IgD-negative memory B cell (primary cell): ENCODE measurements around the gene PAX7. TPM values are rescaled to one million over a fixed set of nuclear protein-coding genes. Genes with fewer than 3 reads are reported as not detected.
"Not testable (repeated sequence)": the region's sequence is repeated elsewhere in the genome, so short reads cannot be mapped to it uniquely, and the experiment has no call there.

Experiments used
- H3K27ac Mint-ChIP-seq, 3 donors: one replicate each; pipeline ENCODE4 v1.8.0; 2020 to 2022; ENCODE audit warnings: mild to moderate bottlenecking in 3 of 3, mixed read lengths in 3 of 3, moderate library complexity in 1 of 3
- H3K27me3 Mint-ChIP-seq: one replicate; pipeline ENCODE4 v1.8.0; 2021; ENCODE audit warnings: mixed read lengths
- H3K36me3 Mint-ChIP-seq: one replicate; pipeline ENCODE4 v1.8.0; 2020; ENCODE audit warnings: mild to moderate bottlenecking, mixed read lengths
- H3K4me1 Mint-ChIP-seq, 3 donors: one replicate each; pipeline ENCODE4 v1.8.0; 2020 to 2022; ENCODE audit warnings: mixed read lengths in 3 of 3, mild to moderate bottlenecking in 1 of 3
- H3K4me3 Mint-ChIP-seq, 4 donors: one replicate each; pipeline ENCODE4 v1.8.0; 2020 to 2022; ENCODE audit warnings: mild to moderate bottlenecking in 4 of 4, mixed read lengths in 4 of 4, moderate library complexity in 3 of 4
- H3K9me3 Mint-ChIP-seq, 3 donors: one replicate each; pipeline ENCODE4 v1.8.0; 2020 to 2021; ENCODE audit warnings: mixed read lengths in 3 of 3, mild to moderate bottlenecking in 1 of 3
- polyA plus RNA-seq: library from polyadenylated mRNA; unstranded; fragments of 300-500 nt; fragmentation: Illumina TruSeq; gene quantifications from one replicate; pipeline ENCODE4 v1.2.3, GENCODE V29; 2021

The PAX7 gene
- polyA plus RNA-seq, 1 donor from 2014 or later, result not detected

DNA sequence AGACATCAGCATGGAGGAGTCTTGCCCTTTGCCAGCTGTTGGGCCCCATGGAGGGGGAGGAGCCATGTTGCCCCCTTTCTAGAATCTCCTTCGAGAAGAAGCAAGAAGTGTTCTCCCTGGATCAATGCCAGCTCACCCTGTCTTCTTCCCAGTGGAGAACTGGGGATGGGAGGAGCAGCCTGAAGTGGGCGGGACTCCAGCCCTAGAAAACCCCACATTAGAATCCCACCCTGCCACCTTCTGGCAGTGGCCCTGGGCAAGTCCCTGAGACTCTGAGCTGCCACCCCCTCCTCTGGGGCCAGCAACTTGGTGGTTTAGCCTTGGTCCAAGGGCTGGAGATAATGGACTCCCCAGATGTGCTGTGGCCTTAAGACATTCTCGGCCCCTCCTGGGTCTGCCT is 51.7 kb downstream of the PAX7 start:
- H3K27ac Mint-ChIP-seq, result no peak overlapping the region
- H3K36me3 Mint-ChIP-seq, result no peaks in the 10 kb centered on the region
- no peaks in the 10 kb centered on the region for H3K4me1 Mint-ChIP-seq
- no peak overlapping the region for H3K4me3 Mint-ChIP-seq
- peaks cover 0 to 4% (median 0%) of the 10 kb centered on the region in 3 donors for H3K9me3 Mint-ChIP-seq
- peaks cover 9% of the 10 kb centered on the region for H3K27me3 Mint-ChIP-seq

DNA sequence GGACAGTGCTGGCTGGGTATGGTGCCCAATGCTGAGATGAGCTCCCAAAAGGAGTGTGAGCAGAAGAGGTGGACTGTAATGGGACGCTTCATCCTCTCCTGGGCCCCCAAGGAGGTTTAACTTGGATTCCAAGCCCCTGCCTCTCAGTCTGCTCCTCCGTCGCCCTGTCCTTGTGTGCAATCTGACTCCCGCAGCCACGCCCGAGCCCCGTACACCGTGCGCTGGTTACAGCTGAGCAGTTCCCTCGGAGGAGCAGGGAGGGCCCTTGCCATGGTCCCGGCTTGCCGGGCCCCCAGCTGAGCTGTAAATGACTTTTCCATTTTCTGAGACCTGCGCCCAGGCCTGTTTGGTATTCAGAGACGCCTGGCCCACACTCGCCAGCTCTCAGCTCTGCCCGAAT is 53.7 kb downstream of the PAX7 start:
- H3K27me3 Mint-ChIP-seq, result peaks cover 9% of the 10 kb centered on the region
- H3K9me3 Mint-ChIP-seq, result peaks cover 0 to 4% (median 0%) of the 10 kb centered on the region in 3 donors
- no peak overlapping the region for H3K27ac Mint-ChIP-seq
- no peaks in the 10 kb centered on the region for H3K4me1 Mint-ChIP-seq
- no peak overlapping the region for H3K4me3 Mint-ChIP-seq
- H3K36me3 Mint-ChIP-seq, result no peaks in the 10 kb centered on the region

DNA sequence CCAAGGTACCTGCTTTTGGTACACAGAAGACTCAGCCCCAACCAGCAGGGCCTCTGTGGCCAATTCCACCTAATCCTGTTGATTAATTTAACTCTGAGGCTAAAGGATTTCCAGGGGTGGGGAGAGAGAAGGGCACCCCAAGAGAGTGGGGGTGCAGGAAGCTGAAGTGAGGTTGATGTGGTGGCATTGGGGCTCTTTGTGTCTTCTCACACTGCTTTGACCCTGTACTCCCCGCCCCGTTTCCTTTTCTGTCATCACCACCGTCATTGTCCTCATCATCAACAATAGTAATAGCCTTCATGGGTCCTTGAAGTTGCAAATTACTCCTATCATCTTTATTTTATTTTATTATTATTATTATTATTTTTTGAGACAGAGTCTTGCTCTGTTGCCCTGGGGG is 55.9 kb downstream of the PAX7 start:
- peaks cover 11% of the 10 kb centered on the region for H3K27me3 Mint-ChIP-seq

DNA sequence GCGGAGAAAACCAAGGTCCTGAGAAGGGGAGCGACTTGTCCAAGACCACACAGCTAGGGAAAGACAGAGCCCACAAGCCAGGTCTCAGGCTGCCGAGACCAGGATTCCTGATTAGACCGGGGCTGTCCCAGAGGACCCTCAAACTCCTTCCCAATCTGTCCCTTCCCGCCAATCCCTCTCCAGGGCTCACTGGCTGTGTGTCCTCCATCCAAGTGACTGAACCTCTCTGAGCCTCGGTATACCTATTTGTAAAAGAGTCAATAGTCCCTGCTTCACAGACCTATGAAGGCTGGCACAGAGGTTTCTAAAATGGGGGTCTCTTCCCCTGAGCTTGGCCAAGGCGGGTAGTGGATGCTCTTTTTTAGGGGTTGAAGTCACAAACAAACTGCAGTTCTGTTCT is 56.6 kb downstream of the PAX7 start:
- Mint-ChIP-seq H3K4me3 (no peak overlapping the region), H3K9me3 (peaks cover 0 to 4% (median 0%) of the 10 kb centered on the region in 3 donors), H3K36me3 (peaks cover 1% of the 10 kb centered on the region), H3K27me3 (peaks cover 18% of the 10 kb centered on the region), H3K27ac (peak overlapping the region in 1 of 3 donors; percentile 76), H3K4me1 (no peaks in the 10 kb centered on the region)

More for the DNA sequence above, 55.9 kb downstream of the PAX7 start:
- H3K4me1 Mint-ChIP-seq, result no peaks in the 10 kb centered on the region
- peaks cover 0 to 4% (median 0%) of the 10 kb centered on the region in 3 donors for H3K9me3 Mint-ChIP-seq
- H3K4me3 Mint-ChIP-seq, result no peak overlapping the region
- H3K27ac Mint-ChIP-seq, result no peak overlapping the region
- H3K36me3 Mint-ChIP-seq, result peaks cover 1% of the 10 kb centered on the region

DNA sequence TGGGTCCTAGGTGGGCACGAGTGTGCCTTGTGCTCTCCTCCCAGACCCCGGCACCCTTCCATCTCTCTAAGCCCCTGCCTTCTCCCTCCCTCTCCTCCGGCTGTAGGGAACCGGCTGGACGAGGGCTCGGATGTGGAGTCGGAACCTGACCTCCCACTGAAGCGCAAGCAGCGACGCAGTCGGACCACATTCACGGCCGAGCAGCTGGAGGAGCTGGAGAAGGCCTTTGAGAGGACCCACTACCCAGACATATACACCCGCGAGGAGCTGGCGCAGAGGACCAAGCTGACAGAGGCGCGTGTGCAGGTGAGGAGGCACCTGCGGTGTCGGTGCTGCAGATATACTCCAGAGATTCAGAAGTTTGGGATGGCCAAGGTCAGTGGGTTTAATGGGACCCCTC is 61.0 kb downstream of the PAX7 start:
- H3K36me3 Mint-ChIP-seq, result peaks cover 1% of the 10 kb centered on the region
- no peak overlapping the region for H3K4me3 Mint-ChIP-seq
- peaks cover 28% of the 10 kb centered on the region for H3K27me3 Mint-ChIP-seq
- no peak overlapping the region for H3K27ac Mint-ChIP-seq
- peaks cover 0 to 4% (median 0%) of the 10 kb centered on the region in 3 donors for H3K9me3 Mint-ChIP-seq
- H3K4me1 Mint-ChIP-seq, result no peaks in the 10 kb centered on the region

DNA sequence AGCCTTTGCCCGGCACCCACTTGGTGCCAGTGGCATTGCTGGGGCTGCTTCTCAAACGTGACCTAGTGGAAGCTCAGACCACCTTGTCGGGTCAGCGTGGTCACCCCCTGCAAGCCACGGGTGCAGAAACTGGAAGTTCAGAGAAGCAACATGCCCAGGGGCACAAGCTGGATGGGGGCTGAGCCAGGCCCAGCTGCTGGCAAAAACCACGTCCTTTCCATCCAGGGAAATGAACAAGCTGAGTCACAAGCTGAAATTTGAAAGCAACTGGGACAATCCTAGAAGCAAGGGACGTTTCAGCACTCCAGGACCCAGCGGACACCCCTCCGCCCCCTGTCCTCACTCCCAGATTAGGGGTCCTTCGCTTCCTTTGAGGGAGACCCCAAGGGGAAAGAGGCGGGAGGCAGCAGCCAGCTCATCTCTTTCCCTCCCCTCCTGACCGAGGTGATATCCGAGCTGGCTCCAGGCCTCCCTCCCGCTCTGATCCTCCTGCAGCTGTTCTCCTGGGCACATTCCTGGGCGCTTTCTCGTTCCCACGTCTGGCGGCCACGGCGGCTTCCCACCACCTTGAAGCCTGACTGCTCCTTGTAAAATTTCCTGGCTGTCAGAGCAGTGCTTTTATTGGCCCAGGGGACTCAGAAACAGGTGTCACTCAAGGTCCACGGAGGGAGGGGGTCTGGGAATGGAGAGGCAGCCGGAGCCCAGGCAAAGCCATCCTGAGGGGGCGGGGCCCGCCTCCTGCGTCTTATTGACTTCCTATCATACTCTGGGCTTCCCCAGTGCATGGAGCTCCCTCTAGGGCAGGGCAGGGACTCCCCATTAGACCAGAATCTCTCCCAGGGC is 62.8 kb downstream of the PAX7 start:
- Mint-ChIP-seq H3K27ac (no peak overlapping the region), H3K9me3 (peaks cover 0 to 4% (median 0%) of the 10 kb centered on the region in 3 donors), H3K4me1 (no peaks in the 10 kb centered on the region), H3K36me3 (peaks cover 3% of the 10 kb centered on the region), H3K27me3 (peaks cover 33% of the 10 kb centered on the region), H3K4me3 (no peak overlapping the region)

DNA sequence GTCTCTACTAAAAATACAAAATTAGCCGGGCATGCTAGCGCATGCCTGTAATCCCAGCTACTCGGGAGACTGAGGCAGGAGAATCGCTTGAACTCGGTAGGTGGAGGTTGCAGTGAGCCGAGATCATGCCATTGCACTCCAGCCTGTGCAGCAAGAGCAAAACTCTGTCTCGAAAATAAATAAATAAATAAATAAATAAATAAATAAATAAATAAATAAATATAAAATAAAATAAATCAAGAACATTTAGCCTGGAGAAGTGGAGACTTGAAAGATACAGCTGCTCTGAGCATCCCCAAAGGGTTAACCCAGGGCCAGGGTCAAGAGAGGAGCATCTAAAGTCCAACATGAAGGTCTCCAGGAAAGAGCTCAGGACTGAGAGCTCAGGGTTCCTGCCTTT is 63.6 kb downstream of the PAX7 start:
- H3K27me3 Mint-ChIP-seq, result peaks cover 37% of the 10 kb centered on the region
- not testable (repeated sequence) for H3K4me3 Mint-ChIP-seq, H3K4me1 Mint-ChIP-seq, H3K27ac Mint-ChIP-seq, H3K9me3 Mint-ChIP-seq, H3K36me3 Mint-ChIP-seq

DNA sequence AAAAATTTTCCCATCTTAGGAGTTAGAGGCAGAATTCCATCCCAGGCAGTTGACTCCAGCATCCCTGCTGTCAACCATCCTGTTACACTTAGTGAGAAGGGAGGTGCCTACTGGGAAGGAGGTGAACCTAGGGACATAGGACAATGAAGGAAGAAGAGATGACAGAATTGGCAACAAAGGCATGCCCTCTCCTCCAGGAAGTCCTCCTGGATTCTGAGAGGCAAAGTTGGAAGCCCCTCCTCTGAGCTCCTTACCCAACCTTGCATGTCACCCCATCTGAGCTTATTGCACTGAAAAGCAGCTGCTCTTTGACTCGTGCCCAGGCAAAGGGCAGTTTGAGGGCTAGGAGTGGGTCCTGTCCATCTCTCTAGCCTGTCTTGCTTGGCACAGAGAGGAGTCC is 66.9 kb downstream of the PAX7 start:
- peaks cover 0 to 2% (median 0%) of the 10 kb centered on the region in 3 donors for H3K4me1 Mint-ChIP-seq
- peaks cover 27% of the 10 kb centered on the region for H3K27me3 Mint-ChIP-seq
- no peak overlapping the region for H3K4me3 Mint-ChIP-seq
- H3K27ac Mint-ChIP-seq, result peak overlapping the region in 1 of 3 donors; percentile 85
- H3K9me3 Mint-ChIP-seq, result peaks cover 0 to 2% (median 0%) of the 10 kb centered on the region in 3 donors
- H3K36me3 Mint-ChIP-seq, result peaks cover 2% of the 10 kb centered on the region

DNA sequence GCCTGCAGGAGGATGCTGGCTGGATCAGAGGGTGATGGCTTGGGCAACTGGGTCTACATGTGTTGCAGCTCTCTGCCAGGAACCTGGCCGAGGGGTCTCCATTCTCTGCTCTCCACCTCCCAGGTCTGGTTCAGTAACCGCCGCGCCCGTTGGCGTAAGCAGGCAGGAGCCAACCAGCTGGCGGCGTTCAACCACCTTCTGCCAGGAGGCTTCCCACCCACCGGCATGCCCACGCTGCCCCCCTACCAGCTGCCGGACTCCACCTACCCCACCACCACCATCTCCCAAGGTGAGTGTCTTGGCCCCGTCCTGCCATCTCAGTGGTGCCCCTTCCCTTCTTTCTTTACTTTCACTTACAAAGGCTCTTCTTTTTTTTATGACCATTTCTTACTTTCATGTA is 69.9 kb downstream of the PAX7 start:
- H3K4me3 Mint-ChIP-seq, result no peak overlapping the region
- H3K9me3 Mint-ChIP-seq, result peaks cover 0 to 2% (median 0%) of the 10 kb centered on the region in 3 donors
- no peak overlapping the region for H3K27ac Mint-ChIP-seq
- peaks cover 27% of the 10 kb centered on the region for H3K27me3 Mint-ChIP-seq
- H3K4me1 Mint-ChIP-seq, result peaks cover 0 to 2% (median 0%) of the 10 kb centered on the region in 3 donors
- H3K36me3 Mint-ChIP-seq, result peaks cover 2% of the 10 kb centered on the region

DNA sequence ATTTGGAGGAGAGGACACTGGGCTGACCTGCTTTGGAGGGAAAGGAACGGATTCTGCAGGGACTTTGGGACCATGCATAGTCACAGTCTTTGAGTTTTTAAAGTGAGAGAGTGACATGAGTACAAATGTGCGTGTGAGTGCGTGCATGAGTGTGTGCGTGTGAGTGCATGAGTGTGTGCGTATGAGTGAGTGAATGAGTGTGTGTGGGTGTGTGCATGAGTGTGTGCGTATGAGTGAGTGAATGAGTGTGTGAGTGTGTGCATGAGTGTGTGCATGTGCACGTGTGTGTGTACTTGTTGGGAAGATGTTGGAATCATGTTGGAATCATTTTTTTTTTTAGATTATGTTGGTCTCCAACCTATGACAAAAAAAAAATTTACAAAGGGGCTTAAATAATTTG is 70.5 kb downstream of the PAX7 start:
- H3K9me3 Mint-ChIP-seq, result peaks cover 0 to 2% (median 0%) of the 10 kb centered on the region in 3 donors
- no peak overlapping the region for H3K4me3 Mint-ChIP-seq
- H3K27ac Mint-ChIP-seq, result no peak overlapping the region
- peaks cover 25% of the 10 kb centered on the region for H3K27me3 Mint-ChIP-seq
- H3K36me3 Mint-ChIP-seq, result peaks cover 2% of the 10 kb centered on the region
- H3K4me1 Mint-ChIP-seq, result peaks cover 0 to 2% (median 0%) of the 10 kb centered on the region in 3 donors

DNA sequence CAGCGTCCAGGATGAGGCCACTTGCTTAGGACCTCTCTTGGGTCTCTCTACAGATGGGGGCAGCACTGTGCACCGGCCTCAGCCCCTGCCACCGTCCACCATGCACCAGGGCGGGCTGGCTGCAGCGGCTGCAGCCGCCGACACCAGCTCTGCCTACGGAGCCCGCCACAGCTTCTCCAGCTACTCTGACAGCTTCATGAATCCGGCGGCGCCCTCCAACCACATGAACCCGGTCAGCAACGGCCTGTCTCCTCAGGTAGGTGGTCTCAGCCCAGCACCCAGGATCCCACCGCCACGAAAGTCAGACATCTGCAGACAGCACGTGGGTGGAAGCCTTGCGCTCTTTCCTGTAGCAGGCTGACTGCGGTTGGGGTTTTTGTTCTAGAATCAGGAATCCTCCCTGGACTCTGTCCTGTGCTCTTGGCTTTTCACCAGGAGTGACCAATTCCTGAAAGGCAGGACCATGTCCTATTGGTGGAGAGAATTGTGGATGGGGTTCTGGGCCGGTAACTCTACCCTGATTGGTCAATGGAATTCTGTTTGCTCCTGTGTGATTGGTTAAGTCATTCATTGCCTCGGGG is 72.5 kb downstream of the PAX7 start:
- Mint-ChIP-seq H3K27me3 (peaks cover 16% of the 10 kb centered on the region), H3K27ac (no peak overlapping the region)

DNA sequence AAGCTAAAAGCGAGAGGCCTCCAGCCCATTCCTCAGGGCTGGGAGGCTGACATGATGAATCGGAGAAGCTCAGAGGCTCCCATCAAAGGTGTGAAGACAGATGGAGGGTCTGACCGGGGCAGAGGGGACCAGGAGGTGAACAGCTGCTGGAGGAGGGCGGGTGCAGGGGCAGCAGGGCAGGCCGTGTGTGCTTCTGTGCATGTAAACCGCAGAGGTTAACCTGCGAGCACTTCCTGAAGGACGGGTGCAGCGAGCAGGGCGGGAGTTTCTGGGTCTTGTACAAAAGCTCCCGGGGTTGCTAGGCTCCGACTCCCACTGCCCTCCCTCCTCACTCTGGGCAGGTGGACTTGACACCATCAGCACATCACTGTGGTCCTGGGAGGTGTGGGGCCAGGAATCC is 75.2 kb downstream of the PAX7 start:
- H3K27ac Mint-ChIP-seq, result no peak overlapping the region
- peaks cover 0 to 2% (median 0%) of the 10 kb centered on the region in 3 donors for H3K4me1 Mint-ChIP-seq
- H3K27me3 Mint-ChIP-seq, result peaks cover 12% of the 10 kb centered on the region
- no peaks in the 10 kb centered on the region for H3K36me3 Mint-ChIP-seq
- no peak overlapping the region for H3K4me3 Mint-ChIP-seq
- H3K9me3 Mint-ChIP-seq, result no peaks in the 10 kb centered on the region

More for the DNA sequence above, 72.5 kb downstream of the PAX7 start:
- peaks cover 0 to 2% (median 0%) of the 10 kb centered on the region in 3 donors for H3K4me1 Mint-ChIP-seq
- H3K4me3 Mint-ChIP-seq, result no peak overlapping the region
- no peaks in the 10 kb centered on the region for H3K36me3 Mint-ChIP-seq
- H3K9me3 Mint-ChIP-seq, result peaks cover 0 to 2% (median 0%) of the 10 kb centered on the region in 3 donors

DNA sequence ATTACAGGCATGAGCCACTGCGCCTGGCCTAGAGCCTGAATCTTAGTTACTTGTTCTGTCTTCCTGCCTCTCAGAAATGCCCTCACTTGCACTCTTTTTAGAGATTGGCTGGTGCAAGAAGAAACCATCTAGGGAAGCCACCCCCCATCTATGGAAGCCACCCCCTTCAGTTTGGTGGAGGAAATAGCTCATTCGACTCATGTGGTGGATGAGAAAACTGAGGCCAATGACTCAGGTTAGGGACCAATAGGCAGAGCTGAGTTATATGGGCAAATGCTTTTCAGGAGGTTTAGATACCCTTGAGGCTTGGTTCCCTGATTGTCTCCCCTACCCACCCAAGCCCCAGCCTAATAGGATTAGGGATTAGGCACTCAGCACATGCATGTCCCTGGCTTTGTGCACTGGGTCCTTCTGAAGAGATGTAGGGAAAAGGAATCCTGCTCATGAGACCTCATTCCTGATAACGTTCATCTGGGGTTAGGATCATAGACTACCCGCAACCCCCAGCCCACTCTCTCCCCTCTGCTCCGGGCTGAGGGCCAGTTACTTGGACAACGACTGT is 77.1 kb downstream of the PAX7 start:
- Mint-ChIP-seq H3K27ac (no peak overlapping the region), H3K36me3 (no peaks in the 10 kb centered on the region), H3K27me3 (peaks cover 12% of the 10 kb centered on the region), H3K9me3 (no peaks in the 10 kb centered on the region), H3K4me3 (no peak overlapping the region), H3K4me1 (no peaks in the 10 kb centered on the region)

DNA sequence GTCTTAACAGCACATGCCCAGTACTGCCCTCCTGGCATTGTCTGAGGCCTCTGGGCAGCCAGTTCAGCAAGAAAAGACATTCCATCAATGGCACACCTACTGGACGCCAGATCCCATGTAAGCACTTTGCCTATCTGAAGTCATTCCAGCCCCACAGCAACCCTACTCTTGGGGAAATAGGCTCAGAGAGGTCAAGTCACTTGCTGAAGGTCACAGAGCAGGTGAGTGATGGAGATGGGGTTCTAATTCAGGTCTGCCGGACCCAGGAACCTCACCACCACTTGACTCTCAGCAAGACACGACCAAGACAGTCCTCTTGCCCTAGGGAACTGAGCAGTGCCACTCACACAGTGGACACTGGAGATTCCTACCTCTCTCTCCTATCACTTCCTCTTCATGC is 79.4 kb downstream of the PAX7 start:
- no peaks in the 10 kb centered on the region for H3K9me3 Mint-ChIP-seq
- no peak overlapping the region for H3K27ac Mint-ChIP-seq
- peaks cover 9% of the 10 kb centered on the region for H3K27me3 Mint-ChIP-seq
- no peak overlapping the region for H3K4me3 Mint-ChIP-seq
- H3K36me3 Mint-ChIP-seq, result no peaks in the 10 kb centered on the region
- H3K4me1 Mint-ChIP-seq, result no peaks in the 10 kb centered on the region

DNA sequence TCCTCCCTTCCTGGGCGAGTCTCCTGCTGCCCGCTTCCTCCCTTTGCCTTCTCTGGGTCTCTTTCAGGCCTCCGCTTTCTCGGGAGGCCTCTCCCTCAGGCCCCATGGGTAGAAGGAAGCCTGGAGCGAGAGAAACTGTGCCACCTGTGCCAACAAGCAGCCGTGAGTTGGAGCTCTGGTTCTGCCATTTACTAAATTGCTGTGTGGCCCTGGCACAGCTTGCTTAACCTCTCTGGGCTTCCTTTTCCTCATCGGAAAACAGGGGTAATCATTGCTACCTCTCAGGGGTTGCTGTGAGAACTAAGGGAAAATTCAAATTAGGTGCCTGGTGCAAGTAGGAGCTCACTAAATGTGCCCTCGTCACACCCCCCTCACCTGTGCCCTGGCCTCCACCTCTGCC is 80.4 kb downstream of the PAX7 start:
- Mint-ChIP-seq H3K4me1 (no peaks in the 10 kb centered on the region), H3K36me3 (no peaks in the 10 kb centered on the region), H3K27me3 (peaks cover 10% of the 10 kb centered on the region), H3K9me3 (no peaks in the 10 kb centered on the region), H3K4me3 (no peak overlapping the region), H3K27ac (no peak overlapping the region)
